PFSK-1 (cell line): ENCODE measurements around the gene VENTX.

Experiments
- POLR2AphosphoS5 ChIP-seq: IDR thresholded peaks from 2 replicates; pipeline ENCODE4 v1.6.1; 2012; ENCODE audit warnings: low read depth, mild to moderate bottlenecking, control low read depth, low read length, moderate library complexity
- SIN3A ChIP-seq: IDR thresholded peaks from 2 replicates; pipeline ENCODE4 v1.6.1; 2012; ENCODE audit warnings: mild to moderate bottlenecking, low read length, moderate library complexity, borderline replicate concordance; ENCODE audit not compliant: insufficient read depth
- TAF1 ChIP-seq: IDR thresholded peaks from 2 replicates; pipeline ENCODE4 v1.6.1; 2012; ENCODE audit warnings: low read length, control low read depth, borderline replicate concordance; ENCODE audit not compliant: insufficient read depth
- TF ChIP-seq, protein P1 (sequence below), 2 experiments: IDR thresholded peaks; 2 replicates each; pipeline versions ENCODE4 v1.6.1 to v1.8.0; 2011 to 2012; ENCODE audit warnings: low read depth in 2 of 2, low read length in 2 of 2, control low read depth in 1 of 2, inconsistent platforms in 1 of 2, mild to moderate bottlenecking in 1 of 2, moderate library complexity in 1 of 2; ENCODE audit not compliant: insufficient read depth in 1 of 2

DNA sequence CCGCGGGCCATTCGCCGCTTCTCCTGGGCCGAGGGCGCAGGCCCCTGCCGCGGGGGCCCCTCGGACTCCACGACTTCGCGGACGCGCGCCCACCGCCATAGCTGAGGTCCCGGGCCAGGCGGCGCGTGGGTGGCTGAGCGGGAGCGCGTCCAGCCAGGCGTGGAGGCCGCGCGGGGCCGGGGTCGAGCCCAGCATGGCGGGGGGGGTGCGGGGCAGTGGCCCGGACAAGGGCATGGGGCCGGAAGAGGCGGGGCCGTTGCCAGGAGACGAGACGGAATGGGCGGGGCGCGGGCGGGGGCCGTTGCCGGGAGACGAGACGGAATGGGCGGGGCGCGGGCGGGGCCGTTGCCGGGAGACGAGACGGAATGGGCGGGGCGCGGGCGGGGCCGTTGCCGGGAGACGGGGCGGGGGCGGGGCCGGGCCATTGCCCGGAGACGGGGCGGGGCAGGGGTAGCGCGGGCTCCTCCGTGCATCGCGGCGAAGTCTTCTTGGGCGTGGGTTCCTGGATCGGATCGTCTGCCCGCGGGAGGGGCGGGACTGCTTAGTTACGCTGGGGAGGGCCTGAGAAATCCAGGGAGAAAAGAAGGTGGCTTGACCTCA lies 24.2 kb downstream of the VENTX start:
- TF ChIP-seq POLR2AphosphoS5 (no peak), SIN3A (no peak), TAF1 (no peak)
- TF ChIP-seq, protein P1, sequence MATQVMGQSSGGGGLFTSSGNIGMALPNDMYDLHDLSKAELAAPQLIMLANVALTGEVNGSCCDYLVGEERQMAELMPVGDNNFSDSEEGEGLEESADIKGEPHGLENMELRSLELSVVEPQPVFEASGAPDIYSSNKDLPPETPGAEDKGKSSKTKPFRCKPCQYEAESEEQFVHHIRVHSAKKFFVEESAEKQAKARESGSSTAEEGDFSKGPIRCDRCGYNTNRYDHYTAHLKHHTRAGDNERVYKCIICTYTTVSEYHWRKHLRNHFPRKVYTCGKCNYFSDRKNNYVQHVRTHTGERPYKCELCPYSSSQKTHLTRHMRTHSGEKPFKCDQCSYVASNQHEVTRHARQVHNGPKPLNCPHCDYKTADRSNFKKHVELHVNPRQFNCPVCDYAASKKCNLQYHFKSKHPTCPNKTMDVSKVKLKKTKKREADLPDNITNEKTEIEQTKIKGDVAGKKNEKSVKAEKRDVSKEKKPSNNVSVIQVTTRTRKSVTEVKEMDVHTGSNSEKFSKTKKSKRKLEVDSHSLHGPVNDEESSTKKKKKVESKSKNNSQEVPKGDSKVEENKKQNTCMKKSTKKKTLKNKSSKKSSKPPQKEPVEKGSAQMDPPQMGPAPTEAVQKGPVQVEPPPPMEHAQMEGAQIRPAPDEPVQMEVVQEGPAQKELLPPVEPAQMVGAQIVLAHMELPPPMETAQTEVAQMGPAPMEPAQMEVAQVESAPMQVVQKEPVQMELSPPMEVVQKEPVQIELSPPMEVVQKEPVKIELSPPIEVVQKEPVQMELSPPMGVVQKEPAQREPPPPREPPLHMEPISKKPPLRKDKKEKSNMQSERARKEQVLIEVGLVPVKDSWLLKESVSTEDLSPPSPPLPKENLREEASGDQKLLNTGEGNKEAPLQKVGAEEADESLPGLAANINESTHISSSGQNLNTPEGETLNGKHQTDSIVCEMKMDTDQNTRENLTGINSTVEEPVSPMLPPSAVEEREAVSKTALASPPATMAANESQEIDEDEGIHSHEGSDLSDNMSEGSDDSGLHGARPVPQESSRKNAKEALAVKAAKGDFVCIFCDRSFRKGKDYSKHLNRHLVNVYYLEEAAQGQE (IDR thresholded peaks at IDR 0.05; ENCODE audit: insufficient read depth in 1 of 2, low read depth in 2 of 2, low read length in 2 of 2), result no peak
